Body of pancreas (tissue), 4 donors: ENCODE data around the gene TFB1M.

Source experiments
- CTCF ChIP-seq, 7 experiments: fragments of 450-650 bp in 4 of 7; fragments of 200-600 bp in 3 of 7; sonication (generic) in 3 of 7; IDR thresholded peaks; one replicate each; pipeline ENCODE4 v1.5.1; 2016 to 2019; ENCODE audit warnings: antibody characterized with exemption in 7 of 7
- POLR2A ChIP-seq, 3 donors: fragments of 450-650 bp; IDR thresholded peaks; one replicate each; pipeline ENCODE4 v1.6.1; 2016; ENCODE audit warnings: antibody characterized with exemption in 3 of 3, mild to moderate bottlenecking in 2 of 3

GRCh38 chr6:155253337-155253736 lies 60.9 kb downstream of the TFB1M start:
- no peak for TF ChIP-seq CTCF (IDR thresholded peaks at IDR 0.05)
- TF ChIP-seq POLR2A (IDR thresholded peaks at IDR 0.05): no peak
